GM18951 (cell line): ENCODE measurements around the gene SELP.

Source experiments
- POLR2A ChIP-seq: IDR thresholded peaks from 4 replicates; pipeline ENCODE4 v1.6.1; 2011; ENCODE audit warnings: mild to moderate bottlenecking; ENCODE audit not compliant: insufficient read length, insufficient read depth; ENCODE audit errors: extremely low read depth
- in situ Hi-C: fragments of 300-500 bp; cut with MboI; formaldehyde crosslinking; loops from one replicate; pipeline ENCODE4 v1.12.0; 2022; ENCODE audit warnings: low sequenced_read_pairs, mixed read lengths, inconsistent platforms; ENCODE audit not compliant: unreplicated experiment

The SELP gene

DNA sequence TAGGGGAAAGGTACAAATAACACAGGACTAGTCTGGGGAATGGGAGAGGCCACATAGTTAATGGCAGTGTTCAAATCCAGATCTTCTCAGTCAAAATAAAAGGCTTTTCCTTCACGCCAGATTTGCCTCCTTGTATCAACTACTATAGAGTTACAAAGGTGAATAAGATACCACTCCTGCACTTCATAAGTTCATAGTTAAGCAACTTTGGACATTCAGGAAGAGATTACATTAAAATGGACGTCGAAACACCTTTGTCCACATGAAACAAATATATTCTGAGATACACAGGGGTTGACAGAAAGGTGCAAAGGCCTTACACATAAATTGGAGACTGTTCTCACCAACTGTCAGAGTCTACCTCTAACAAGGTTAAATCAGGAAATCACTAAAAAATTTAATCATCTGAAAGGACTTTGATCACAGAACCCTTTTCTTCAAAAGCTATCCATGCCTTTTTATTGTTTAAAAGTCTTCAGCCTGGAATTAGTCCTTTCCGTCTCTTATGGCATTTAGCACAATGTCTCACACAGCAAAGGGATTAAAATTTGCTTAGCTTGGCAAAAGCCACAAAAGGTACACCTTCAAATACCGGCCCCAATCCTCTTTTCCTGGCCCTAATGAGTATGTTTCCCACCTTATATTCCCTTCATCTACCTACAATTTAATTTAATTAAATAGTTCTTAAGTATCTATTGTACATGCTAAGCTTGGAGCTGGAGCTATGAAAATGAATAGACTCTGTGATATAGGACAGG is 51.8 kb downstream of the SELP start:
- TF ChIP-seq POLR2A = no peak
- in situ Hi-C loops = no loop called here

DNA sequence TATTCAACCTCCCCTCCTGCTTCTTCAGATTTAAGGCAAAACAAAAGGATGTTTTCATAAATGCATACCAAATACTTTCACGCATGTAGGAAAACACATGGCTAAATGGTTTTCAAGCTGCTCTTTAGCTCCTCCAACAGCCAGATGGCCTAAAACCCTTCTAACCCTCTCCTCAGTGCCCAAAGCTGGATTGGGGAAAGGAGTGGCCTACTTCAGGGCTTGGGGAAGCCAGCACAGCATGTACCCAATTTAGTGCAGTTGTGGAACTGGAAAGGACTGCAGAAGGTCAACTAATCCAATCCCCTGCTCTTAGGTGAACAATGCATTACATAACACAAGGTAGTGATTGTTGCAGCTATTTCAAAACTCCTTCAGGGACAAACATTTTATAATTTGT is 53.0 kb downstream of the SELP start:
- TF ChIP-seq POLR2A = no peak
- in situ Hi-C loops = no loop called here

DNA sequence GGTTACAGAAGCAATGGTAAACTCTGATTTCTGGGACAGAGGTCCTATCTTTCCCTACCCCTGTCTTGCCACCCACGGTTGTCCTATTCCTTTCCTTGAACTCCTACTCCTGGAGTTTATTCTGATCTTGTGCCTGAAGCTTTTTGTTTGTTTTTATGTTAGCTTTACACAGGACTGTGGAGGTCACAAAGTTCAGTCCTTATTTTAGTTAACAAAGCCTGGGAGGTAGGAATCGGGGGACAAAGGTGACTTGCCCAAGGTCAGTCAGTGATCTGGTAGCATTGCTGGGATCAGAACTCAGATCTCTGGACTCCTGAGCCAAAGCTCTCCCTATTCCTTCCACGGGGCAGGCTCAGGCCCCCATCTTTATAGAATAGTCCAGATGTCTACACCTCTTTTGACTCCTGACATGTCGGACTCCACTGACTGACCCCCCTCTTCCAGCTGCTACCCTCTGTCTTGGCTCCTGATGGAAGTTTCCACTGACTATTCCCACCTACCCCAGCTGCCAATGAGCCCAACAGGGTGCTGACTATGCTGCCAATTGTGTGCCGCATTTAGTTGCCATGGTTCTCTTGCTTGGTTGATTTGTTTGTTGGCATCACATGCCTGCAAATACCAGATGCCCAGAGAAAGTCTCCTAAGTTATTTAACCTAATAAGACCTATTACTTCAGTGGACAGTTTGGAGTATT is 53.5 kb downstream of the SELP start:
- no peak for TF ChIP-seq POLR2A
- in situ Hi-C loops = no loop called here

DNA sequence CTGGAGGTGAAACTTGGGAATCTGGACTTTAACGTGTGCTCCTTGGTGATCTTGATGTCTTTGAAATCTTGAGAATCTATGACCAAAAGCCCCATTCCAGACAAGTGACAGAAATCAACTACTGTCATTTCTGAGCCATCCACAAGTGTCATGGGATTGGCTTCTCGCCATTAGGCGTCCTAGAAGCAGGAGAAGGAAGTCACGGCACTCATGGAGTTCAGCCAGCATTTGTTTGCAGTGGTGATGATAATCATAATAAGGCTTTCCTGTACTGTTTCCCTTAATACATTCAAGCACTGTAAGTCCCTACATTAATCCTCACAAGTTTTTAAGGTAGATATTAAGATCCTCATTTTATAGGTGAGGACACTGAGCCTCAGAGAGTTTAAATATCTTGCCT is 55.6 kb downstream of the SELP start:
- no peak for TF ChIP-seq POLR2A
- in situ Hi-C loops = no loop called here

DNA sequence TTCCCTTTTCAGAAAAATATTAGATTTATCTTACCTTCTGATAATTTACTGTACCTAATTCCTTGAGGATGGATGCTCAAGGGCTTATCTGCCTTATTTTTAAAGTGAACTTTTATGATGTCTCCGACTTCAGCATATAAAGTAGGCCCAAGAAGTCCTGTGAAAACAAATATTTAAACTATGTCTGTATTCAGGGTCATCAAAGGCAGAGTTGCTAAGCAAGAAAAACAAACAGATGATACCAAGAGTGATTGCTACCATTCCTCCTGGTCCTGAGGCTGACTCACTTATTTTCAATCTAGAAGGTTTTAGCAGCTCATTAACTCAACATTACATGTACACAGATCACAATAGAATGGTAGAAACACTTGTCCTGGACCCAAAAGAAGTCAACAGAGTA is 57.7 kb downstream of the SELP start:
- in situ Hi-C loops = no loop called here

DNA sequence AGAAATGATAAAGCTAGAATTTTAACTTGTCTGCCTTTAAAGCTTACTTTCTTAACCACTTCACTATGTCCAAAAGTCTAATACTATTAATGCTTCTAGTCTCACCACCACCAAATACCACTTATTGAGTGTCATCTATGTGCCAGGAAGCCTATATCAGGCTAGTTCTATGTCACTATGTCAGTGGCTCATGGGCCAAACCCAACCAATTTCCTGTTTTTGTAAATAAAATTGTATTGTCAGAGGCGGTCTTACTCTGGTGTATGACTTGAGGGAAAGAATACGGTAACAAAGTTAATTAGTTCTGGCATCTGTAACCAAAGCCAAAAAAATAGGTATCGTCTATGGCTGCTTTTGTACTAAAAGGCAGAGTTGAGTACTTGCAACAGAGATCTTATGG is 58.5 kb downstream of the SELP start:
- TF ChIP-seq POLR2A = no peak
- in situ Hi-C loops = no loop called here

More for the DNA sequence above, 57.7 kb downstream of the SELP start:
- TF ChIP-seq POLR2A = no peak

- in situ Hi-C loops = no loop called here
These were observed 59.8 kb downstream of the SELP start for GRCh38 chr1:169570172-169570574.

DNA sequence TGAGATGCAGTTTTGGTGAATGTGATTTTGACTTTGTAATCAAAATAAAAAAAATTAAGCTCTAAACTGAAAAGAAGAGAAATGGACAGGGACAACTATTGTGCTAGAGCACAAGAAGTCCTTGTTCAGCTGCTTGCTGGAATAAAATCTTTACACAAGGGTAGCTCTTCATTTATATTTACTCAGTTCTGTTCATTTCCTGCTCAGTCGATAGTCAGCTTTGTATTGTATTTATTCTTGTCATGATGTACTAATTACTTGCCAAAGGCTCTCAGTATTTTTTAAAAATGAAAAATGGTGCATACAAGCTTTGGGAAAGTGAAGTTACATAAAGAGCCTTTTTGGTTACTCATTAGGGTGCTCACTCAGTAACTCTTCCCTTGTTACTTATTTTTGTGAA is 61.4 kb downstream of the SELP start:
- in situ Hi-C loops = no loop called here
- no peak for TF ChIP-seq POLR2A

More at GRCh38 chr1:169570172-169570574, 59.8 kb downstream of the SELP start:
- no peak for TF ChIP-seq POLR2A

DNA sequence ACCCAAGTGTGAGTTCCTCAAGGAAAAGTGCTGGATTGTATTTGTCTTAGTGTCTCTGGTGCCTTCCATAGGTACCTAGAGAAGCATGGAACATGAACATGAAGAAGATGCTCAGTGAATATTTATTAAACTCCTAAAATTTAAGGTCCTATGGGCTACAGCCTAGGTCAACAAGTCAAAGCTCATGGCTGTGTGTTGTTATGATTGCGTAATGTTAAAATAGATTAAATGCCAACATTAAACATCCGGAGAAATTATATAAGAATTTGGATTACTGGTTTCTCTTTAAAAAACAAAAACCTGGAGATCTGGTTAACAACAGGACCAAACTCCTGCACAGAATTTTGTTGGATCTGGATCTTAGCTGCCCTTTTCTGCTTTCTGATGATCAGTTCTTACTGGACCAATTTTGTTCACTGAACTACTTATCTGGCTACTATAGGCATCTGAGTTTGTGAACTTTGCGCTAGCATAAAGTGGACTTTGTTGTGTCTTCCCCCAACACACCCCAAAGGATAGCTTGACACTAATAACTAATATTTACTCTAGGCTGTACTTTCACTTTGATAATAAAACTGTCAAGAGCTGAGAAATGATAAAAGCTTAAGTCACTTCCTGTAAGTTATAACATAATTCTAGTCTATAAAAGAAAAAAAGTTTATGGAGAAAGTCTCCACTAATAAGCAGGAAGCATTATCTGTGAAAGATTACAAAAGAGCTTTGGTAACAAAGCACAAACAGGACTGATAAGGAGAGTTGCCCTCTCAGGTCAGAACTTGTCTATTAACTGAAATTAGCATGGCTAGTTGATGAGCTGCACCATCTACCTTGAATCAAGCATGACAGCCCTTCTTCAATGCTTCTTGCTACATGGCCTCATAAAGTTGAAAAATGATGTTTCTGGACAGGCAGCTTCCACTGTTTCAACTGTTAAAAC is 64.3 kb downstream of the SELP start:
- in situ Hi-C loops = no loop called here
- TF ChIP-seq POLR2A = no peak

- TF ChIP-seq POLR2A = no peak
- in situ Hi-C loops = no loop called here
These were observed 66.3 kb downstream of the SELP start for GRCh38 chr1:169563650-169564049.

GRCh38 chr1:169563019-169563615 is 66.8 kb downstream of the SELP start:
- TF ChIP-seq POLR2A = no peak
- in situ Hi-C loops = no loop called here

DNA sequence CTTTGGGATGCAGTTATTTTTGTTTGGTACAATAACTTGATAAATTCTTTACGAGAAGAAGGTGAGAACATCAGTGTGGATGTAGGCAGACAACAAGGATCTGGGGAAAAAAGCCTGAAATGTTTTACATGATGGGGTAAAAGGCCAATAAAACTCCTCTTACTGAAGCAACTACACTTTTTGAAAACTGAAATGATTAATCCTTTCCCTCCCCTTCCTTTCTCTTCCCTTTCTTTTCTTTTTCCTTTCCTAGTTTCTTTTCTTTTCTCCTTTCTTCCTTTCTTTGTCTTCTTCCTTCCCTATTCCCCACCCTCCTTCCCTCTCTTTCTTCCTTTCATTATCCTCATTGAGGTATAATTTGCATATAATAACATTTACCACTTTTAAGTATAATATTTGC is 68.2 kb downstream of the SELP start:
- no peak for TF ChIP-seq POLR2A
- in situ Hi-C loops = no loop called here

DNA sequence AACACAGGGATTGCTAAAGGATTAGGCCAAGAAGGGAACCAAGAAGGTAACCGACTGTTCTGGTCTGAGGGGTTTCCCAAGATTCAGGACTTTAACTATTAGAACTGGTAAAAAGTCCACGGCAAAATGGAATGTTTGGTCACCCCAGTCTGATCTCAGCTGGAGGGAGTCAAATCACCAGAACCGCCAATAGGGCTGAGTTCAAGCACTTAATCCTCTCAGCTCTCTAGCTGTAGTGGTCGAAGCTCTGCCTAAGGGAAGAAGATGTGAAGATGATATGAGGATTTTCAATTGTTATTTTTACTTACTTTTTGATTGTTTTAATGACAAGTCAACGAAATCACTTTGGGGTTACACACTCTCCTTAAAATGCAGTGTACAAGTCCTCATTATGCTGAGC is 72.8 kb downstream of the SELP start:
- no peak for TF ChIP-seq POLR2A
- in situ Hi-C loops = no loop called here
